Measurements from ENCODE around the gene DR1. TPM values are rescaled to one million over a fixed set of nuclear protein-coding genes. Genes with fewer than 3 reads are reported as not detected.

Gene DR1
- total and polyA plus RNA-seq, 2 of the 4 experiments (the other 2 are of a cell fraction): 27.1 to 39.4 TPM

GRCh38 chr1:93357242-93357641 is 11.5 kb downstream of the DR1 start:
- WGBS, 2 experiments (ENCODE audit: extremely low coverage in 2 of 2, insufficient read length in 1 of 2): no CpG with 5 or more reads among the region's 2 CpGs
- Histone ChIP-seq H4K5ac (ENCODE audit: low read depth, low read length) (no peak overlapping the region), H2AK5ac (ENCODE audit: low read depth, low read length) (no peak overlapping the region), H2AFZ (replicated peaks; ENCODE audit: low read length, poor library complexity) (no peak overlapping the region), H4K20me1 (ENCODE audit: insufficient read depth, low read length) (peaks cover 14% of the 10 kb centered on the region), H3K4me1 (ENCODE audit: control insufficient read depth, insufficient read depth, low read length) (0 out of 2 replicates have a peak, but pooled peaks cover 1% of the 10 kb centered on the region), H3K27me3 (ENCODE audit: control insufficient read depth, insufficient read depth, low read length) (no peaks in the 10 kb centered on the region), H2BK15ac (ENCODE audit: low read depth, low read length) (no peak overlapping the region), H2BK120ac (ENCODE audit: low read depth, low read length) (no peak overlapping the region), H2BK5ac (ENCODE audit: low read depth, low read length, poor library complexity, severe bottlenecking) (no peak overlapping the region), H4K91ac (ENCODE audit: insufficient read depth, low read depth, low read length) (no peak overlapping the region), H3K9ac (ENCODE audit: low read depth, low read length) (no peak overlapping the region), H3K79me1 (ENCODE audit: low read depth in 1 of 2, low read length in 2 of 2) (peaks cover 28 to 51% of the 10 kb centered on the region in 2 experiments), H4K8ac (ENCODE audit: low read depth in 2 of 2, low read length in 2 of 2) (no peak overlapping the region), H3K9me3 (ENCODE audit: control insufficient read depth, insufficient read depth, low read length) (no peaks in the 10 kb centered on the region), H2AK9ac (replicated peaks; ENCODE audit: low read depth, low read length, poor library complexity) (no peak overlapping the region), H3K23ac (ENCODE audit: low read depth, low read length) (no peak overlapping the region), H3K56ac (ENCODE audit: extremely low read depth, insufficient read depth, low read length) (no peak overlapping the region), H3K4ac (ENCODE audit: low read depth, low read length) (no peak overlapping the region), H3K14ac (replicated peaks; ENCODE audit: low read depth, low read length) (no peak overlapping the region), H3K27ac (ENCODE audit: insufficient read depth, low read length) (no peak overlapping the region), H3K4me2 (ENCODE audit: low read depth, low read length) (no peak overlapping the region), H2BK20ac (ENCODE audit: low read depth, low read length) (no peak overlapping the region), H3K36me3 (ENCODE audit: control insufficient read depth, insufficient read depth, low read length) (peaks cover 21% of the 10 kb centered on the region), H3K18ac (ENCODE audit: low read depth, low read length) (no peak overlapping the region), H3K4me3 (ENCODE audit: insufficient read depth, low read depth, low read length) (no peak overlapping the region), H3K9me1 (ENCODE audit: insufficient read depth, low read length) (peaks cover 8% of the 10 kb centered on the region)
- dilution Hi-C loops (cut with HindIII; ENCODE audit: low sequenced_read_pairs, unreplicated experiment): no loop called here
- TF ChIP-seq CHD1 (IDR thresholded peaks at IDR 0.05; ENCODE audit: low read depth, low read length) (no peak), MXI1 (IDR thresholded peaks at IDR 0.05; ENCODE audit: borderline replicate concordance, low read depth, low read length) (no peak), RFX5 (IDR thresholded peaks at IDR 0.05; ENCODE audit: low read depth, low read length) (no peak), ELK1 (IDR thresholded peaks at IDR 0.05; ENCODE audit: borderline replicate concordance, low read depth, low read length) (no peak), SMC3 (IDR thresholded peaks at IDR 0.05; ENCODE audit: low read depth, low read length) (no peak), NFE2L2 (IDR thresholded peaks at IDR 0.05; ENCODE audit: low read depth, low read length) (no peak), RAD21 (IDR thresholded peaks at IDR 0.05; ENCODE audit: low read length) (no peak), CEBPB (IDR thresholded peaks at IDR 0.05; ENCODE audit: low read depth, low read length) (no peak)
- TF ChIP-seq, protein P1, sequence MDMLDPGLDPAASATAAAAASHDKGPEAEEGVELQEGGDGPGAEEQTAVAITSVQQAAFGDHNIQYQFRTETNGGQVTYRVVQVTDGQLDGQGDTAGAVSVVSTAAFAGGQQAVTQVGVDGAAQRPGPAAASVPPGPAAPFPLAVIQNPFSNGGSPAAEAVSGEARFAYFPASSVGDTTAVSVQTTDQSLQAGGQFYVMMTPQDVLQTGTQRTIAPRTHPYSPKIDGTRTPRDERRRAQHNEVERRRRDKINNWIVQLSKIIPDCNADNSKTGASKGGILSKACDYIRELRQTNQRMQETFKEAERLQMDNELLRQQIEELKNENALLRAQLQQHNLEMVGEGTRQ (IDR thresholded peaks at IDR 0.05; ENCODE audit: low read depth, low read length): no peak
- no TSS peak for BruUV-seq (replicated peaks)
- intact Hi-C loops (cut with micrococcal nuclease): no loop called here
- POLR2A ChIA-PET (ENCODE audit: unreplicated experiment): no interaction called here
- DNase-seq (no peak), ATAC-seq (ENCODE audit: low read depth) (no peak)
- CTCF ChIA-PET: interaction anchor here (0.6 kb wide), 1 partner anchor 672 kb away, joined by 3 read pairs; no protein-coding TSS in a partner anchor
- in situ Hi-C loops (cut with MboI; ENCODE audit: low sequenced_read_pairs): no loop called here
